GM18870 (cell line): ENCODE measurements around the gene TMEM229A.
"Not testable (repeated sequence)": the region's sequence is repeated elsewhere in the genome, so short reads cannot be mapped to it uniquely, and the experiment has no call there.

Experiments
- ATAC-seq: cut with Tn5 transposase; IDR thresholded peaks from one replicate; pipeline ENCODE4 v1.9.1; 2021; ENCODE audit warnings: moderate library complexity; ENCODE audit not compliant: unreplicated experiment

TMEM229A gene

DNA sequence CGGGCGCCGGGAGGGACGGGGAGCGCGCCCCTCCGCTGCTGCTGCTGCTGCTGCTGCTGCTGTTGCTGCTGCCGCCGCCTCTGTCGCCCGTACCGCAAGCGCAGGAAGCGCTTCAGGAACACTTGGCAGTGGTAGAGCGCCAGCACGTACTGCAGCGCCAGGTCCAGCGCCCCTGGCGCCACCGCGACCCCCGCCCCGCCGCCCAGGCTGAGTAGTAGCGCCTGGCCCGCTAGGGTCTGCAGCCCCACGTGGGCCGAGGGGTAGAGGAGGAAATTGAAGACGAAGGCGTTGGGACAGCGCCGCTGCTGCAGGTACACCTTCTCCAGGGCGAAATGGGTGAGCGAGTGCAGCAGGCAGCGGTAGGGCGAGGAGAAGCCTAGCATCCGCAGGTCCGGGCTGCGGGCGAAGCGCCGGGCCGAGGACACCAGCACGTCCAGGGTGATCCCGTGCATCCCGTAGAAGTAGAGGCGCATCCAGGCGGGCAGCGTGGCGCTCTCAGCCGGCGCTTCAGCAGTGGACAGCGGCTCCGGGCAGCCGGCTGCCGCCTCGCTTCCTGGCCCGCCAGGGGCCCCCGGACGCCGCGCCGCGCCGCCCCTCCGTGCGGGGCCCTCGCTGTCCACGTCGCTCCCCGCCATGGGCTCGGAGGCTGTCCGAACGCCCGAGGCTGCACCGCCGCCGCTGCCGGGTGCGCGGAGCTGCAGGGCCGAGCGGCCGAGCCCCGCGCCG, at the start of gene TMEM229A:
Gene TMEM229A (minus strand): TSS at position 699 of the 726 bp plus-strand sequence. CDS start 64 bp downstream, at position 635.
- no peak for ATAC-seq

DNA sequence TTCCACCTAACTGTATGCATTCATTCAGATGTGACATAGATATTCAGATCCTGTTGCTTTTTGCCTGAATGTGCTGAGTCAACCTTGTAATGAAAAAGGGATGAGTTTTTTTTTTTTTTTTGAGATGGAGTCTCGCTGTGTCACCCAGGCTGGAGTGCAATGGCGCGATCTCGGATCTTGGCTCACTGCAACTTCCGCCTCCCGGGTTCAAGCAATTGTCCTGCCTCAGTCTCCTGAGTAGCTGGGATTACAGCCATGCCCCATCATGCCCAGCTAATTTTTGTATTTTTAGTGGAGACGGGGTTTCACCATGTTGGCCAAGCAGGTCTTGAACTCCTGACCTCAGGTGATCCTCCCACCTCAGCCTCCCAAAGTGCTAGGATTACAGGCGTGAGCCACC, 49.4 kb upstream of the TMEM229A start:
- ATAC-seq: not testable (repeated sequence)

- no peak for ATAC-seq
Measured at GRCh38 chr7:124077546-124077945, 44.7 kb upstream of the TMEM229A start.

- ATAC-seq: no peak
Measured at GRCh38 chr7:124076841-124077240, 44.0 kb upstream of the TMEM229A start.

GRCh38 chr7:124074007-124074406, 41.1 kb upstream of the TMEM229A start:
- peak; percentile 43 for ATAC-seq

- ATAC-seq: no peak
Measured at GRCh38 chr7:124073310-124073645, 40.4 kb upstream of the TMEM229A start.

- ATAC-seq: no peak
Measured at GRCh38 chr7:124072603-124073309, 39.9 kb upstream of the TMEM229A start.

- no peak for ATAC-seq
Measured at GRCh38 chr7:124071843-124072242, 39.0 kb upstream of the TMEM229A start.

DNA sequence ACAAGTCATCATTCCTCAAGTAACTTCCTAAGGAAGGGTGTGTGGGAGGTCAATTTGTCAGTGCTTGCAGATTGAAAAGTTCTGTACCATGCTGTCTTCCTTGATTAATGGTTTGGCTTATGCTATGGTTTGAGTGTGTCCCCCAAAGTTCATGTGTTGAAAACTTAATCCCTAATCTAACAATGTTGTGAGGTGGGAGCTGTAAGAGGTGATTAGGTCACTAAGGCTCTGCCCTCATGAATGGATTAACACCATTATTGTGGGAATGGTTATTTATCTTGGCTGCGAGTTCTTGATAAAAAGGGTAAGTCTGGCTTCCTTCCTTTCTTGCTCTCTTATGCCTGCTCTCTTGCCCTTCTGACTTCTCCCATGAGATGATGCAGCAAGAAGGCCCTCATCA, 29.3 kb upstream of the TMEM229A start:
- ATAC-seq: no peak

- ATAC-seq: no peak
Measured at GRCh38 chr7:124060528-124060927, 27.7 kb upstream of the TMEM229A start.

DNA sequence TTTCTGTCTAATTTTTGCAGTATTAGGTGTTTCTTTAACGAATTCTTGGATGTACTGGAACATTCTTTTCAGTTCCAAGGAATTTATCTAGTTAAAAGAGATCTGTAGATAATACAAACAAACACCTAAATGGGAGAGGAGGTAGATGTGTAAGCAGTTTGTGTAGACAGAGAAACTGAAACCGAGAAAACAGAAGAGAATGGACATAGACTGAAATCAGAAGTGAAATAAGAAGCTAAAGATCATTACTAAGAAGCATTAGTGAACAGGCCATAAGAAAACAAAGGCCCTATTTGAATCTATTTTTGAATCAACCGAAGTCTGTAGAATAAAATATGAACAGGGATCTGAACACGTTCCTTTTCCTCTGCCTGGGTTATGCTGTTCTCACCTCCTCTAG, 26.5 kb upstream of the TMEM229A start:
- peak; percentile 100 for ATAC-seq

- no peak for ATAC-seq
Measured at GRCh38 chr7:124058515-124058914, 25.6 kb upstream of the TMEM229A start.

DNA sequence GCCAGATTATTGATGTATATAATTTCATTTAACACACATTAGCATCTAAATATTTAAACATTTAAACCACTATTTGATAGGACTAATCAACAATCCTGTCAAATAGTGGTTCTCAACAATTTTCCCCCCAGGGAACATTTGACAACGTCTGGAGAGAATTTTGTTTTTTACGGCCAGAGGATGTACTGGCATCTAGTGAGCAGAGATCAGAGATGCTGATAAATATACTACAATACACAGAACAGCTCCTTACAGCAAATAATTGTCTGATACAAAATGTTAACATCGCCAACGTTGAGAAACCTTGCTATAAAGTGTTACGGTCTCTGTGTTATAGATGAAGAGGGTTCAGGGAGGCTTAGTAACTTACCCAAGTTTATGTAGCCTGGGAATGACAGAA, 25.0 kb upstream of the TMEM229A start:
- no peak for ATAC-seq

DNA sequence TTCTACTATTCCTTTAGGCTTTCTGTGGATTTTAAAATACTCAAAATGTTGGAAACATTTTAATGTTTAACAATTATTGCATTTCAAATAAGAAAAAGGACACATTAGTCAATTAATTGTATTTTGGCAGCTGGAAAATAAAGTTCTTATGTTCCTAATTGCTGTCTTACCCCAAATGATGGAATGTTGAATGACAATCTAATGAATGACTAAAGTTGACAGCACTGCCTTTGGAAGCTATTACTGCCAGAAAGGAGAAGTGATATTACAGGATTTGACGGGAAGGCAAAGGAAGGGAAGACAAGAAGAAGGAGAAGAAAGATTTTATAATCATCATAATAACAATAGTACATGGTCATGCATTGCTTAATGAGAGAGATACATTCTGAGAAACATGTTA, 23.4 kb upstream of the TMEM229A start:
- no peak for ATAC-seq

DNA sequence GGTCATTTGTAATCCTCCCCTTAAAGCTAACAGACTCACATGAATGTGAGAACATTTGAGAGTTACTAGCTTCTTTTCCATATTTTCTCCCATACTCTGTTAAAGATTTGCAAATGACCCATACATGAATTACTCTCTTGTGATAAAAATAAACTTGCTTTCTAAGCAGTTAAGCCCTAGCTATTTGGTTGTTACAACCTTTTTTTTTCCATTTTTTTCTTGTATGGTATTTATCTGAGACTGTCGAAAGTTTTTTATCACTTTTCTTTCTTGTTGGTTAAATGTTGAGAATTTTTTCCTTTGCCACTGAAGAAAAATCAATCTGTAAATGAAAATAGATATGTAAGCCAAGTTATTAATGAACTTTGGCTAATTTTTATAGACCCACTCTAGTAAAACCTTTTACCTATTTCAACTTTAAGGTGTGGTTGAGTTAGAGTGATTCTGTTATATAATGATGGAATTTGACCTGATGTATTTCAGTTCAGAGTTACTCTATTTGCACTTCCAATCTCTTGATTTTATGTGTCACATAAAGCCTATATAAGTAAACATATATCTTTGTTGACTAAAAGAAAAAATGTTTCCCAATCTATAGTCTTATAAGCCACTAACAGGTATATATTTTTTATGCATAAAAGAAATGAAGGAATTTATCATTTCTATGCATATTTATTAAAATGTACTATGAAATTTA, 19.0 kb upstream of the TMEM229A start:
- ATAC-seq: no peak

DNA sequence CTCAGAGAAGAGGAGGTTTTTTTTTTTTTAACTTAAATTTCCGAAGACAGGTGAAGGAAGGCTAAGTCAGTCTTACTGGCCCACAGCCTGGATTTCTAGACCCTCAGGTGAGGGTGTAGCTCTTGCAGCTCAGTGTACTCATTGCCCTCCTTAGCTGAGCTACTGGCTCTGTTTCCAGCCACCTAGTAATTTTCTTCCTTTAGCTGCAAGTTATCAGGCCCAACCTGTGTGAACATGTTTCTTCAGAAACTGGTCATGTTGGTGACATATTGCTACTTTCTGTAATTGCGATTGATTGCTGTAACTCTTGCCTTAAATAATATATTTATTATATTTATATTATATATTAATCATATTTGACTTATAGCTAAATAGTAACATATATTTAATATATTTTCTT, 10.0 kb upstream of the TMEM229A start:
- no peak for ATAC-seq

DNA sequence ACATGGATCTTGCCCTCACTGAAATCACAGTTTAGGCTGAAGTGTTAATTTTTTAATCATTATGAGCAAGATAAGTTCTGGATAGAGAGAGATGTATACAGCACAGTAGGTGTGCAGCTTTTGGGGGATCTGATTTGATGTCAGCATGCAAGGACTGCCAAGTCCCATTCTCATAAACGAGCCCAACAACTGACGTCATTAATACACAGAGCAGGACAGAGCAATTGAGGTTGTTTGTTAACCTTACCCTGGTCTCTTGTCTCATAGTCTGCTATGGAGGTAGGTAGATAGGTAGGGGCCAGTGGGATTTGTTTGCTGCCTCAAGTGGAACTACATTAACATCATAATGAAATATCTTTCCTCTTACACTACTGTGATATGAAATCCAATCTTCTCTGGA, 8.6 kb upstream of the TMEM229A start:
- ATAC-seq: no peak

DNA sequence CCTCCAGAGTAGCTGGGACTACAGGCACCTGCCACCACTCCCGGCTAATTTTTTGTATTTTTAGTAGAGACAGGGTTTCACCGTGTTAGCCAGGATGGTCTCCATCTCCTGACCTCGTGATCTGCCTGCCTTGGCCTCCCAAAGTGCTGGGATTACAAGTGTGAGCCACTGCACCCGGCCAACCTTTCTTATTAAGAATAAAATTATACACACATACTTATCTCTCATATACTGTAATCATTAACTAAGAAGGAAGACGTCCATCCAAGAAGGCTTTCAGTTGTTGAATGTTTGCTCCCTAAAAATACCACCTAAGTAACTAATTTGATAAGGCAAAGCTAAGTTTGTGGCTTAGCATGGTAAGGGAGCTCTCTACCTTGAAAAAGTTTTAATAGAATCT, 5.0 kb upstream of the TMEM229A start:
- ATAC-seq: not testable (repeated sequence)

DNA sequence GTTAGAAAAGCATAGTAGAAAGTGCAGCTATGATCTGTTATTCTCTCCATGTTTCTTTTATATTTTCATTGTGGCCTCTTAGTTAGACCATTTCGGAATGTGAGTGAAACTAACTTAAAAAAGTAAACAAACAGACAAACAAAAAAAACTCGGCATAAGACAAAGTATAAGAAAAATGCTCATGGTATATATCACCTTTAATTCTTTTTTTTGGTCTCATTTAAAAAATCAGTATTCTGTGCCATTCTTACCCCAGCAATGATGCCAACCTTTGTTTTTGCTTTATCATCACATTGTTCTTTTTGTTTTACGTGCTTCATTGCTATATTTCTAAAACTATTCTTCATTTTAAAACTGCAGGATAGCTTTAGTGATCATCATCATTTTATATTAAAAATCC, 2.8 kb upstream of the TMEM229A start:
- no peak for ATAC-seq

GRCh38 chr7:124034754-124035100, 1.9 kb upstream of the TMEM229A start:
- ATAC-seq: no peak

- ATAC-seq: no peak
Measured at GRCh38 chr7:124033807-124034753, 1.2 kb upstream of the TMEM229A start.
